NOMO-1 treated with dmso at 0.1 percent for 144 hours (cell line): Measurements from ENCODE around the gene ARHGAP12.
"Not testable (repeated sequence)": the region's sequence is repeated elsewhere in the genome, so short reads cannot be mapped to it uniquely, and the experiment has no call there.

Experiments used
- DNase-seq: peaks from one replicate; lab custom pipeline; 2025; ENCODE audit not compliant: unreplicated experiment; lab: John Stamatoyannopoulos, UW

The ARHGAP12 gene, protein sequence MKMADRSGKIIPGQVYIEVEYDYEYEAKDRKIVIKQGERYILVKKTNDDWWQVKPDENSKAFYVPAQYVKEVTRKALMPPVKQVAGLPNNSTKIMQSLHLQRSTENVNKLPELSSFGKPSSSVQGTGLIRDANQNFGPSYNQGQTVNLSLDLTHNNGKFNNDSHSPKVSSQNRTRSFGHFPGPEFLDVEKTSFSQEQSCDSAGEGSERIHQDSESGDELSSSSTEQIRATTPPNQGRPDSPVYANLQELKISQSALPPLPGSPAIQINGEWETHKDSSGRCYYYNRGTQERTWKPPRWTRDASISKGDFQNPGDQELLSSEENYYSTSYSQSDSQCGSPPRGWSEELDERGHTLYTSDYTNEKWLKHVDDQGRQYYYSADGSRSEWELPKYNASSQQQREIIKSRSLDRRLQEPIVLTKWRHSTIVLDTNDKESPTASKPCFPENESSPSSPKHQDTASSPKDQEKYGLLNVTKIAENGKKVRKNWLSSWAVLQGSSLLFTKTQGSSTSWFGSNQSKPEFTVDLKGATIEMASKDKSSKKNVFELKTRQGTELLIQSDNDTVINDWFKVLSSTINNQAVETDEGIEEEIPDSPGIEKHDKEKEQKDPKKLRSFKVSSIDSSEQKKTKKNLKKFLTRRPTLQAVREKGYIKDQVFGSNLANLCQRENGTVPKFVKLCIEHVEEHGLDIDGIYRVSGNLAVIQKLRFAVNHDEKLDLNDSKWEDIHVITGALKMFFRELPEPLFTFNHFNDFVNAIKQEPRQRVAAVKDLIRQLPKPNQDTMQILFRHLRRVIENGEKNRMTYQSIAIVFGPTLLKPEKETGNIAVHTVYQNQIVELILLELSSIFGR

DNA sequence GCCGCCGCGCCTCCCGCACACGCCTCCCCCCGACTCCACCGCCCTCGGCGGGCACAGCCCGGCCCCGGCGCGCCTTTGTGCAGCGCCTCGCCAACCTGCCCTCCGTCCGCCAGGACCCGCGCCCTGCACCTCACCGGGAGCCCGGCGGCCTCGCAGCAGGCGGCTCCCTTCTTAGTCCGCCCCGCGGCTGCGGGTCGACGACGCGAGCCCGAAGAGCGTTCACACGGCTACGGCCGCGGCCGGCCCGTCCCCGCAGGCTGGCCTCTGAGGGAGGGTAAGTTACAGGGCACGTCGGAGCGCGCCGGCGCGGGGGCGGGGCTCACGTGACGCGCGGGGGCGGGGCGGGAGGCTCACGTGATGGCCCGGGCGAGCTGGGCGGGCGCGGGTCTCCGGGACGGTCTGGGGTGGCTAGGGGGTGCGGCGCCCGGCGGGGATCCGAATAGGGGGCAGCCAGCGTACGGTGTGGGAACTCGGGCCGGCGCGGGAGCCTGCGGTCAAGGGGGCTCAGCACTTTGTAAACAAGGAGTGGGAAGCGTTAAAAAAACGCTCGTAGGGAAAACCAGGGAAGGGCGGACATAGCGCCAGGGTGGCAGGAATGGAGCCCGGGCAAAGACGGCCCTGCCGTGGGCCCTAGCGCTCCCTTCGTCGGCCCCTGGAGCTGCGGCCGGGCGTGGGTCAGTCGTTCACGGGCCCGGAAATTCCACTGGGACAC, at the start of gene ARHGAP12:
Gene ARHGAP12, minus strand, starts transcription at position 283 of the 712 bp plus-strand sequence. CDS start 19,976 bp downstream, outside the sequence.
- DNase-seq = peak; percentile 73

DNA sequence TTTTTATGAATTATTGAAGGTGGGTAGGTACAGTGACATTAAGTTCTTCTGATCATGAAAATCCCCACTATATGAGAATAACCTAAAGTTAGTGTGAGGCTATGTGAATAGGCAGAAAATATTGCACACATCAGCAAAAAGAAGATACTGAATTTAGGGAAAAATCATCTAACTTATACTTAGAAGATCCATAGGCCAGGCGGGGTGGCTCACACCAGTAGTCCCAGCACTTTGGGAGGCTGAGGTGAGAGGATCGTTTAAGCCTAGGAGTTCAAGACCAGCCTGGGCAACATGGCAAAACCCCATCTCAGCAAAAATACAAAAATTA, 49.5 kb upstream of the ARHGAP12 start:
- DNase-seq = no peak

DNA sequence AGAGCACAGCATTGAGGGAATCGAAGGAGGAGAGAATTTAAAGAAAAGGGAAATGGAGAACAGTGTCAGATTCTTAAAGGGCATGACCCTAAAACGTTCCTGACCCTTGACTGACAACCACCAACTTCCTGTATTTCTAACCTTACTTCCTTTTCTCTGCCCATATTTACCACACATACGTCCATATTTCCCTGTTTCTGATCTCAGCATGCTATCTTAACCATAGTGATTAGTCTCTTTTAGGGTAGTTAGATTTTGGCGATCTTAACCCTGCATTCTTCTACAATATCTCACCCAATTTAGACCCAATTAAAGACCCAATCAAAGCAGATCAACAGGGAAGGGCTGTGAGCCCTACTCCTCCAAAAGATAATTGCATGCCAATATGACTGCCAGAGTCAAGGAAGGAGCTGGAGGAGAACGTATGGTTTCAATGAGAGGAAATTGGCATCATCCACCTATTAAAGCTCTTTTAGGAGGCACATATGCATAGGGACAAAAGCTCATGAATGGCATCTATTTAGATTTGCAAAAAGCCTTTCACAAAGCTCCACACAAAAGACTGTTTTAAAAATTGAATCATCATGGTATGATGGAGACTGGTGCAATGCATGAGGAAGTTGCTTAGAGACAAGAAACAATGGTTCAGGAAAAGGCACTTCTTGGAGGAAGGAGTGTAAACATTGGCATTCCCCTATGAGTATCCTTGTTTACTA, 49.0 kb upstream of the ARHGAP12 start:
- DNase-seq = peak; percentile 84

DNA sequence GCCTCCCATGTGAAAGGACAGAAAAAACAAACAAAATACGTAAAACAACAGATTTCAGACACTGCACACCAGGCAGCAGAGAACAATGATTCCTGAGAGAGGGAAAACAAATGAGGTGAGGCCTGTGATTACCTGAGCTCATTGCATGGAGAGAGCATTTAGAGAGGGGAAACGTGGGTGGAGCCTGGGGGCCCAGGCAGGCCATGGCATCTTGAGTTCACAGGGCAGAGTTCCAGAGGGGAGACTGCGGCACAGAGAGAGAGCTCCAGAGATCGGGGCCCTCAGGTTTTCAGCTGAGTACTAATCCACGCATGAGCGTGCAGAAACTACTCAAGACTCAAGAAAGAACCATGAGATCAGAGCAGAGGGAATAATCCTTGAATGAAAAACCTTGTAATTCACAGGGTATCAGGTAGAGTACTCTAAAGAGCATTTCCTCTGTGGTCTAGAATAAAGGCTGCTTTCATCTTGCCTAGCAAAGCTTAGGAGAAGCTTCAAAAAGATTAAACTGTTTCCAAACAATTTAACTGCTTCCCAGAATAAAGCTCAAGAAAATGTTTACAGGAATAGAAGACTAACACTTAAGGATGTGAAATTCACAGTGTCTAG, 46.6 kb upstream of the ARHGAP12 start:
- DNase-seq = no peak

DNA sequence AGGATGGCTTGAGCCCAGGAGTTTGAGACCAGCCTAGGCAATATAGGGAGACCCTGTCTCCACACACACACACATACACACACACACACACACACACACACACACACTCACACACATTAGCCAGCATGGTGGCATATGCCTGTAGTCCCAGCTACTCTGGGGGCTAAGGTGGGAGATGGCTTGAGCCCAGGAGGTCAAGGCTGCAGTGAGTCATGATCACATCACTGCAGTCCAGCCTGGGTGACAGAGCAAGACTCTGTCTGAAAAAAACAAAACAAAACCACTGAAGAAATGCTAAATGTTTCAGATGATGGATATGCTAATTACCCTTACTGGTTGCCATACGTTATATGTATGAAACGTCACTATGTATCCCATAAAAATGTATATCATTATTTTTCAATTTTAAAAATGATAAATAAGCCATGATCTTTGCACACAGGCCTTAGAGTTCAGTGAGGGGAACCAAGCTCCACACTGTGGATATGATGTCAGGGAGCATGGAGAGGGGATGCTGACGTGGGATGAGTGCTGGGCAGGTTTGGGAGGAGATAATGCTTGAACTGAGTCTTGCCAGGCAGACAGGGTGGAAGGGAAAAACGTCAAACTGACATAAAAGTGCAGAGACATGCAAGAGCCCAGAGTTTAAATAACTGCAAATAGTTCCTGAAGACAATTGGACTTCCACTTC, 45.9 kb upstream of the ARHGAP12 start:
- DNase-seq = no peak

DNA sequence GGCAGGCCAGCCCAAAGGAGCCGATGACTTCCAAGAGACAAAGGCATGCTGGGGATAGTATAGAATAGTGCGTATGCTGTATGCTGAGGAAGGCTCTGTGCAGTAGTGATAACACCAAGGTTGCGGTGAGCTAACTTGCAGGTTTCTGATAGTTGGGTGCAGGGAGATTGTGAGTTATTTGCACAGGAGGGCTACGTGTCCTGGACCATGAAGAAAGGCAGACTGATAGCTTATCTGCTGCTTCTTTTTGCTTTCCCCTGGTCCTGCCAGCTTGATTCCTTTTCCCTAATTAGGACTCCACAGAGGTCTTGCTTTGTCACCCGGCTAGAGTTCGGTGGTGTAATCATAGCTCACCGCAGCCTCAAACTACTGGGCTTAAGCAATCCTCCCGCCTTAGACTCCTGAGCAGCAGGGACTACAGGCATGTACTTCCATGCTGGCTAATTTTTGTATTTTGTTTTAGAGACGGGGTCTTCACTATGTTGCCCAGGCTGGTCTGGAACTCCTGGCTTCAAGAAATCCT, 43.9 kb upstream of the ARHGAP12 start:
- peak; percentile 73 for DNase-seq

DNA sequence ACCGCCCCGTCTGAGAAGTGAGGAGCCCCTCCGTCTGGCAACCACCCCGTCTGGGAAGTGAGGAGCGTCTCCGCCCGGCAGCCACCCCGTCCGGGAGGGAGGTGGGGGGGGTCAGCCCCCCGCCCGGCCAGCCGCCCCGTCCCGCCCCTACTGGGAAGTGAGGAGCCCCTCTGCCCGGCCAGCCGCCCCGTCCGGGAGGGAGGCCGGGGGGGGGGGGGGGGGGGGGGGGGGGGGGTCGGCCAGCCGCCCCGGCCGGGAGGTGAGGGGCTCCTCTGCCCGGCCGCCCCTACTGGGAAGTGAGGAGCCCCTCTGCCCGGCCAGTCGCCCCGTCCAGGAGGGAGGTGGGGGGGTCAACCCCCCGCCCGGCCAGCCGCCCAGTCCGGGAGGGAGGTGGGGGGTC, 41.2 kb upstream of the ARHGAP12 start:
- not testable (repeated sequence) for DNase-seq

DNA sequence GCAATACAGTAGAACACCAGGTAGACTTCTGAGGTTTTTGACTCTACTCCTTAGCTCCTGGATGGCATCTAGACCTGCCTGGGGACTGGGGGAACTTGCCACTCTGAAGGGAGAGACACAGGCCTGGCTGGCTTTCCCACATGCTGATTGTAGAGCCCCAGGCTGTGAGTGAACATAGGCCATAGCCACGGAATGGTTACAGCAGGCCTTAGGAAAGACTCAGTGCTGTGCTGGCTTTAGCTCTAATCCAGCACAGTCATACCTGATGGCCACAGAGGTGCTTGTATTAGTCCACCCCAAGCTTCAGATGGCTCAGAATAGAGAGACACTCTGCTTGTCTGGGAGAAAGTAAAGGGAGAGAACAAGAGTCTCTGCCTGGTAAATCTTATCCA, 35.0 kb upstream of the ARHGAP12 start:
- DNase-seq = no peak

DNA sequence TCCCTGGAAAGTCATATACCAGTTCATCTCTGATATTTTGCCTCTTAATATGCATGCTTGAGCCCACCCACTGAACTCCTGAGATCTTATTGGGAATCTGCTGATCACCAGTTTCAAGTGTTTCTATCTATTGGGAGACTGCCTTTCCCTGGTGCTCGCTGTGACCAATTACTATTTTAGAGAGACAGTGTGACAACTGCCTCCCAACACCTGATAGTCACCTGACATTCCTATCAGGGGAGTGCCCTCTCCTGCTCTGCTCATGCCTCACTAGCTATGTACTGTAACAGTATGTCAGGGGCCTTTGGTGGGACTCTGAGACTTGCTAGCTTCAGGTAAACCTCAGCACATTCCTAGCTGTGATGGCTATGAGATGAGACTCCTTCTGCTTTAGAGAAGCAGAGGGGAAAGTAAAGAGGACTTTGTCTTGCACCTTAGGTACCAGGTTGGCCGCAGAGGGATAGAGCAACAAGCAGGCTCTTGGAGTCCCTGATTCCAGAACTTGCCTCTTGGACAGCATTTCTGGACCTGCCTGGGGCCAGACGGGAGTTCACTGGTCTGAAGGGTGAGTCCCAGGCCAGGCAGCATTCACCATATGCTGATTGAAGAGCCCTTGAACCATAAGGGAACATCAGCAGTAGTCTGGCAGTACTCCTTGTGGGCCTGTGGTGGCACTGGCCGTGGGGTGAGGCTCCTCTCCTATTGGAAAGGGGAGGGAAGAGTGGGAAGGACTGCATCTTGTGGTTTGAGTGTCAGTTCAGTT, 34.4 kb upstream of the ARHGAP12 start:
- no peak for DNase-seq

DNA sequence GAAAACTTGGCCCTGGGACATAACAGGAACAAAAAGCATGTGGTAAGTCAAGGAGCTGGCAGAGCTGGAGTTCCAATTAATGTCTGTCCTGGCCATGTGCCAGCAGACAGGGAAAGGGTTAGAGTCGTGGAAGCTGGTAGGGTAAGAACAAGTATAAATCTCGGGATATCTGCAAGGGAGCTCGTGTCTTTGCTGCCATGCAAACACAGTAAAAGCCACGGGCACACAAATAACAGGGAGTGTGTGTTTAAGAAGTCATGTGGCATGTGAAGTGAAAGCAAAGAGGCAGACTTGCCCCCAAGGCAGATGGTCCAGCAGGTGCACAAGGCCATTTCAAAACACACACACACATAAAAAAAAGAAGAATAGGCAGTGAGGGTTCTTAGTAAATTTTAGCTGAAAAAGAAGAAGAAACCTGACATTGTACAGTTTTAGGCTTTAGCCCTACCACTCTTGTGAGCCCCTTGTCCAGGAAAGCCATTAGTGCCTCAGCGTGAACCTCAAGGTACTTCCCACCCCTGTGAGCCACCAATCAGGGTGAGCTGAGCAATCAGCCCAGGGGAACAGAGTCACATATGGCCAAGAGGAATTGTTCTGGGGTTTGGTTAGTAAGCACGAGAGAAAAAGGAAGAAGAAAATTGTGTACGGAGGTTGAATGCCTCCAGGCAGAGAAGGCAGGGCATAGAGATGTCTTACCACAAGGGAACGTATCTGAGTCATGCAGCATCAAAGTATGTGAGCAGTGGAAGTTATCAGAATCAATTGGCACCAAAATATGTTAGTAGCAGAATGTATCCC, 32.8 kb upstream of the ARHGAP12 start:
- DNase-seq = peak; percentile 92

DNA sequence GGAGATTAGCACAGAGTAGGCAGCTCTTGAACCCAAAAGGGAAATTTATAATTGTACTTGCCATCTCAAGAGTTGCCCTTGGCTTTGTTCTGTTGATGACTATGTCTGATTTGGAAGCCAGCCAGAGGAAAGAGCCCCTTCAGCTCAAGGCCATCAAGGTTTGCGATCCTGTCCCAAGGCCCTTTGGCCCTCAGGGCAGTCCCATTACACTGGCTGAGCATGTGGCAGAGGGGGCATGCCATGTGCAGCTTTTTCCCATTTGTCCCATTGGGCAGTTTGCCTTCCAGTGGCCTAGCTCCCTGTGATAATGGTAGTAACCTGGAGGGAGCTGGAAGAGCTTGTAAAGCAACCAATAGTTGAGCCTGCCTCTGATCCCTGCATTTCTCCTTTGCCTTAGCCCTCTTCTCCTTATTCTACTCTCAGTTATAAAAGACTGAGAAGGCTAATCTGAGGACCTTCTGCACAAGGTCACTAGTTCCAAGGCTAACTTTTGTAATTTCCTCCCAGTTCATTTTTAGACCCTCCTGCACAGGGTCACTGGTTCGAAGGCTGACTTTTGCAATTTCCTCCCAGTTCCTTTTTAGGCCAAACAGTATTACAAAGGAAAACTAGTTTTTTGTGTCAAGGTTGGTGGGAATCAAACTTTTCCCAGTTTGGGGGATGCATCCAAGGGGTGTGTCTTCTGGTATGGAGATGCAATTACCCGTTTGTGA, 31.0 kb upstream of the ARHGAP12 start:
- peak; percentile 39 for DNase-seq

DNA sequence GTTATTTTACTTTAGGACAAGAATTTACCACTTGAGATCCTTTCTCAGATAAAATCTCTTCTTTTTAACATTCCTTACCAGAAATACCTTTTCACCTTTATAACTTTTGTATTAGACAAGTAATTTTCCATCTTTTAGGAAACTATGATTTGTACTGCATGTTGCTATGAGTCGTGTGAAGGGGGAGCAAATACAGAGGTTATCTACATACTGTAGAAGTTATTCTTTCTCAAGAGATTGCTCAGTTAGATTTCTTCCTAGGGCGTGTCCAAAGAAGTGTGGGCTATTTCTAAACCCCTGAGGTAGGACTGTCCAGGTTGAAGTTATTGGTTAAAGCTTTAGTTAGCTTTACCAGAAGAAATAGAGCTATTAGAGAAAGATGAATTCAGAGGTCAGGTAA, 30.2 kb upstream of the ARHGAP12 start:
- DNase-seq = no peak

DNA sequence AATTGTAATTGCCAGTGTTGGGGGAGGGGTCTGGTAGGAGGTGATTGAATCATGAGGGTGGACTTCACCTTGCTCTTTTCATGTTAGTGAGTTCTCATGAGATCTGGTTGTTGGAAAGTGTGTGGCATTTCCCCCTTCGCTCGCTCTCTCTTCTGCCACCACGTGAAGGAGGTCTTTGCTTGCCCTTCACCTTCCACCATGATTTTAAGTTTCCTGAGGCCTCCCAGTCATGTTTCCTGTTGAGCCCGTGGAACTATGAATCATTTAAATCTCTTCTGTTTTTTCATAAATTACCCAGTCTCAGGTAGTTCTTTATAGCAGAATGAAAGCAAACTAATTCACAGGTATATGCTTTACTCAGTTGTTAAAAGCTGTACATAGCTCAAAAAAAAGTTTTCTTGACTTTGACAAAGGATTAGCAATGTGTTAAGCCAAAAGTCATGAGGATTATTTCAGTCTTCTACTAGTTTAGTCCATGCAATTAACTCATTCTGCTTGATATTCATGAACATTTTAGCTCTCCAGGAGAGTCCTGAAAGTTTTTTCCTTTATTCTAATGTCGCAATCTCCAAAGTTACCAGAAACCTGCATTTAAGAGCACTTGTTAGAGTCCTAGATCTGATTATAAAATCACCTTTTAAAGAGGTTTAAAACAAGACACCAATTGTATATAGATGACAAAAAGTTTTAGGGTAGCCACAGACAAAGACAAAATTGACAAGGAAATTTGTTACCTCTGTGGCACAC, 27.7 kb upstream of the ARHGAP12 start:
- DNase-seq = no peak

DNA sequence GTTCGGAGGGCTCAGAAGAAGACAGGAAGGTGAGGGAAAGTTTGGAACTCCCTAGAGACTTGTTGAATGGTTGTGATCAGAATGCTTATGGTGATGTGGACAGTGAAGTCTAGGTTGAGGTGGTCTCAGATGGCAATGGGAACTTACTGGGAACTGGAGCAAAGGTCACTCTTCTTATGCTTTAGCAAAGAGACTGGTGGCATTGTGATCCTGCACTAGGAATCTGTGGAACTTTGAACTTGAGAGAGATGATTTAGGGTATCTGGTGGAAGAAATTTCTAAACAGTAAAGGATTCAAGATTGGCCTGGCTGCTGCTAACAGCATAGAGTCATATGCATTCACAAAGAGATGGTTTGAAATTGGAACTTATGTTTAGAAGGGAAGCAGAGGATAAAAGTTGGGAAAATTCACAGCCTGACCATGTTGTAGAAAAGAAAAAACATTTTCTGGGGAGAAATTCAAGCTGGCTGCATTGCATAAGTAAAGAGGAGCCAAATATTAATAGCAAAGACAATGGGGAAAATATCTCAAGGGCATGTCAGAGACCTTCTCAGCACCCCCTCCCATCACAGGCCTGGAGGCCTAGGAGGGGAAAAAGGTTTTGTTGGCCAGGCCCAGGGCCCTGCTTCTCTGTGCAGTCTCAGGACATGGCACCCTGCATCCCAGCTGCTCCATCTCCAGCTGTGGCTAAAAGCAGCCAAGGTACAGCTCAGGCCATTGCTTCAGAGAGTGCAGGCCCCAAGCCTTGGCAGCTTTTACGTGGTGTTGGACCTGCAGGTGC, 26.0 kb upstream of the ARHGAP12 start:
- no peak for DNase-seq

DNA sequence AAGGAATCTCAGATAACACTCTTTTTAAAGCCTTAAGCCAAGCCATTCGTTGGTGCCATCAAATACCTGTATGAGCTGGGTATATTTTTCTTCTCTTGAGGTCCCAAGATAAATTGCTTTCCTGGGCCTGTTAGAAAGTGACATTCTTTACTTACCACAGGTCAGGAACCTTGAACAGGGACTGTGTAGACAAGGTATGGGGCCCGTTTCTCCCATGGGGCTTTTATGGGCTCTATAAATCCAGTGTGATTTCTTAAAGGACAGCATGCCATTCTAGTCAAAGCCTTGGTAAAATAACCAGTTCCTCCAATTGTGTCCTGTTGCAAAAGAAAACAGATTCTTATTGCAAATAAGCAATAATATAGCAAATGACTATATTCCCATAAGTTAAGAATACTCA, 24.8 kb upstream of the ARHGAP12 start:
- no peak for DNase-seq

DNA sequence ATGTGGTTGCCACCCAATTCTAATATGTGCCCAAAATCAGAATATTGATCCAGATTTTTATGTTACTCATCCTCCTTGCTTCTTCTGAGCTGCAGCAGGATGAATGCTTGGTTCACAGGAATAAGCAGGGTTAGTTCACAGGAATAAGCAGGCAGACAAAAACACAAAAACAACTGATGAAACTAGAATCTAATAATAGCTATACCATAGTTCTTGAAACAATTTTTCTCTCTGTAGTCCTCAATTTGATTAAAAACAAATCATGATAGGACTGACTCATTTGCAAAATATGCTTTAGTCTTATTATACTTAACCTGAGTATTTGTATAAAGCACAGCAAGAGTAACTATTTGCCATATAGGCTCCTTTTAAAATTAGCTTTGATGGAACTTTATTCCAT, 24.4 kb upstream of the ARHGAP12 start:
- no peak for DNase-seq
